GM21576 (cell line): ENCODE measurements around the gene UTP20.
A peak's percentile ranks its signal among the peaks of the same experiment; 100 is the strongest.

Experiments
- ATAC-seq: cut with Tn5 transposase; IDR thresholded peaks from one replicate; pipeline ENCODE4 v1.9.1; 2021; ENCODE audit warnings: mild to moderate bottlenecking, moderate library complexity; ENCODE audit not compliant: unreplicated experiment

Gene UTP20

GRCh38 chr12:101280006-101280505 is at the start of gene UTP20:
Gene UTP20 (plus strand): TSS chr12:101280105. CDS start chr12:101280283, 178 bp downstream.
- ATAC-seq: peak; percentile 99

- ATAC-seq: no peak
Observed at GRCh38 chr12:101230547-101230946, 49.4 kb upstream of the UTP20 start.

- no peak for ATAC-seq
Observed at GRCh38 chr12:101231636-101232035, 48.3 kb upstream of the UTP20 start.

- no peak for ATAC-seq
Observed at GRCh38 chr12:101235686-101236085, 44.2 kb upstream of the UTP20 start.

GRCh38 chr12:101238306-101238705 is 41.6 kb upstream of the UTP20 start:
- ATAC-seq: no peak

- ATAC-seq: no peak
Observed at GRCh38 chr12:101238800-101239329, 41.0 kb upstream of the UTP20 start.

GRCh38 chr12:101243074-101243473 is 36.8 kb upstream of the UTP20 start:
- ATAC-seq: no peak

- ATAC-seq: no peak
Observed at GRCh38 chr12:101243616-101244015, 36.3 kb upstream of the UTP20 start.

GRCh38 chr12:101256266-101256665 is 23.6 kb upstream of the UTP20 start:
- ATAC-seq: no peak

GRCh38 chr12:101257357-101257756 is 22.5 kb upstream of the UTP20 start:
- ATAC-seq: no peak

GRCh38 chr12:101267111-101267510 is 12.8 kb upstream of the UTP20 start:
- no peak for ATAC-seq

- no peak for ATAC-seq
Observed at GRCh38 chr12:101276433-101276832, 3.5 kb upstream of the UTP20 start.

GRCh38 chr12:101277443-101277842 is 2.5 kb upstream of the UTP20 start:
- no peak for ATAC-seq

GRCh38 chr12:101287357-101287756 is 7.5 kb downstream of the UTP20 start:
- no peak for ATAC-seq

- ATAC-seq: no peak
Observed at GRCh38 chr12:101297661-101298060, 17.8 kb downstream of the UTP20 start.

GRCh38 chr12:101298426-101298825 is 18.5 kb downstream of the UTP20 start:
- no peak for ATAC-seq

GRCh38 chr12:101299346-101299745 is 19.4 kb downstream of the UTP20 start:
- no peak for ATAC-seq

GRCh38 chr12:101299931-101300330 is 20.0 kb downstream of the UTP20 start:
- ATAC-seq: no peak

- ATAC-seq: no peak
Observed at GRCh38 chr12:101302741-101303140, 22.8 kb downstream of the UTP20 start.

GRCh38 chr12:101305226-101305779 is 25.4 kb downstream of the UTP20 start:
- ATAC-seq: no peak

- no peak for ATAC-seq
Observed at GRCh38 chr12:101305794-101306193, 25.9 kb downstream of the UTP20 start.

GRCh38 chr12:101322480-101322879 is 42.6 kb downstream of the UTP20 start:
- ATAC-seq: no peak

GRCh38 chr12:101323255-101323654 is 43.4 kb downstream of the UTP20 start:
- ATAC-seq: no peak
